MG63 (cell line): Measurements from ENCODE around the gene GASK1A. TPM values are rescaled to one million over a fixed set of nuclear protein-coding genes. Genes with fewer than 3 reads are reported as not detected.

Source experiments
- DNase-seq: peaks from one replicate; pipeline ENCODE4 v3.0.0-alpha.2; 2020
- H3K27me3 ChIP-seq: fragments of 250-450 bp; sonication (Bioruptor Pico); 2 replicates; pipeline ENCODE4 v1.5.1; 2020; ENCODE audit warnings: mild to moderate bottlenecking, moderate library complexity
- H3K36me3 ChIP-seq: fragments of 250-450 bp; sonication (Bioruptor Pico); 2 replicates; pipeline ENCODE4 v1.5.1; 2020; ENCODE audit warnings: mild to moderate bottlenecking, moderate library complexity
- H3K4me3 ChIP-seq: fragments of 250-450 bp; sonication (Bioruptor Pico); 2 replicates; pipeline ENCODE4 v1.5.1; 2020; ENCODE audit warnings: mild to moderate bottlenecking, moderate library complexity
- H3K9me3 ChIP-seq: fragments of 250-450 bp; sonication (Bioruptor Pico); 2 replicates; pipeline ENCODE4 v1.5.1; 2020; ENCODE audit warnings: mild to moderate bottlenecking, moderate library complexity
- total RNA-seq: library from RNA; depleted of rRNA; stranded (reverse); fragments of >200 nt; shearing (Covaris generic); gene quantifications from 2 replicates; pipeline ENCODE4 v1.2.3, GENCODE V29; 2014; ENCODE audit warnings: low replicate concordance

Gene GASK1A
- total RNA-seq, 1 experiment from 2014 or later: not detected

DNA sequence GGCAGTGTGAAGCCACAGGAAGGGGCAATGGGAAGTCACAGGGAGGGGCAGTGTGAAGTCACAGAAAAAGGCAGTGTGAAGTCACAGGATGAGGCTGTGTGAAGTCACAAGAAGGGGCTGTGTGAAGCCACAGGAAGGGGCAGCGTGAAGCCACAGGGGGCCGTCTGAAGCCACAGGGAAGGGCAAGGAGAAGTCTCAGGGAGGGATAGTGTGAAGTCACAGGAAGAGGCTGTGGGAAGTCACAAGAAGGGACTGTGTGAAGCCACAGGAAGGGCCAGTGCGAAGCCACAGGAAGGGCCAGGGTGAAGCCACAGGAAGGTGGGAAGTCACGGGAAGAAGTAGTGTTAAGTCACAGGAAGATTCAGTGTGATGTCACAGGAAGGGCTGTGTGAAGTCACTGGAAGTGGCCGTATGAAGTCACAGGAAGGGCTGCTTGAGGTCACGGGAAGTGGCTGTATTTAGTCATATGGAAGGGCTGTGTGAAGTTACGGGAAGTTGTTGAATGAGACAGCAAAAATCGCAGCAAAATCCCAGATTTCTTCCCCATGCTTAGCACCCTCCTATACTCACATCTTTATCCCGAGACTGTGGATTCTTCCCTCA, 38.6 kb downstream of the GASK1A start:
- Histone ChIP-seq H3K9me3 (no peaks in the 10 kb centered on the region), H3K27me3 (no peaks in the 10 kb centered on the region), H3K4me3 (no peak overlapping the region), H3K36me3 (no peaks in the 10 kb centered on the region)
- no peak for DNase-seq

DNA sequence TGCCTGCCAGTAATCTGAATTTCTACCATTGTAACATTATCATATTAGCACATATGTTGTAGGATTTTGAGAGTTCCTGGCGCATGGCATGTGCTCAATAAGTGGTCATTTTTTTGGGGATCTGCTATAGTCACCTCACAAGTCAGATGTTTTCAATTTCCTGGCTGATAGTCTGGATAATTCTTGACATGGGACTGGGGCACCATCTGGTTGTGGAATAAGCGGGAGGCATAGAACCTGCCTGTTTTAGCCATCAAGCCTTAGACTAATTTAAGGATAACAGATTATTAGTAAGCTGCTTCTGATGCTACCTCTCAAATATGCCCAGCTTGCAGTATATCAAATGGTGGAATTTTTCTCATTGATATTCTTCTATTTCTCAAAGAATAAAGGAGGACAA, 39.1 kb downstream of the GASK1A start:
- no peak for DNase-seq
- no peaks in the 10 kb centered on the region for H3K9me3 ChIP-seq
- H3K4me3 ChIP-seq: no peak overlapping the region
- no peaks in the 10 kb centered on the region for H3K36me3 ChIP-seq
- H3K27me3 ChIP-seq: no peaks in the 10 kb centered on the region

DNA sequence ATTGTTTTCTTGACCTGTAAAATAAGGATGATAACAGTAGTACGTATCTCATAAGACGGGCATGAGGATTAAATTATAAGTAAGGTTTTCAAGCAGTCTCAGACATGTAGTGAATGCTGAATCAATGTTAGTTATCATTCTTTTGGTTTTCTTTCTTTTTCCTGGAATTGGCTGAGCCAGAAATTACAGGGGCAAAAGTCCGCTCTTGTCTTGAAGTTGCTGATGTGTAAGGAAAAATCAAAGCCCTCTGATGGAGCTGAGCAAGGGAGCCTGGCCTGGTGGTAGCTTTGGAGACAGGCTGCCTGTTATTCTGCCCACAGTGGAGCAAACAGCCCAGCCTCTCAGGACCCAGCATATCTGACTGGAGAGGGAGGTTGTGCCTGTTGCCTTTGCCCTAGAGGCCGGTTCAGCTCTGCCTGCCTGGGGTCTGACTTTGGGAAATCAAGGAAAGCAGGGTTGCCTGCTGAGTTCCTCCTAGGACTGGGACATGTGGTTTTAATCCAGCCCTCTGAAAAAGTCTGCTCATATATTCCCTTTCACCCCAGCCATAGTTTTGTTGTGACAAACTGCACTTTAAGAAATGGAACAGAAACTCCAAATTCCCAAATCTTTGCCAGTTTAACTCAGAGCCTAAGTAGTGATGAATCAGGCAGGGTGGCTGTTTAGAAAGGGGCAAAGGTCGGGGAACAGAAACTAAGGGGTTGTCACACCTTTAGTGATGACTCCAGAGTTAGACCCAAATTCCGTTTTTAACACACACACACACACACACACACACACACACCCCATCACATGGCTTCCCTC, 40.1 kb downstream of the GASK1A start:
- H3K36me3 ChIP-seq: no peaks in the 10 kb centered on the region
- H3K9me3 ChIP-seq: no peaks in the 10 kb centered on the region
- DNase-seq: no peak
- H3K27me3 ChIP-seq: no peaks in the 10 kb centered on the region
- no peak overlapping the region for H3K4me3 ChIP-seq

DNA sequence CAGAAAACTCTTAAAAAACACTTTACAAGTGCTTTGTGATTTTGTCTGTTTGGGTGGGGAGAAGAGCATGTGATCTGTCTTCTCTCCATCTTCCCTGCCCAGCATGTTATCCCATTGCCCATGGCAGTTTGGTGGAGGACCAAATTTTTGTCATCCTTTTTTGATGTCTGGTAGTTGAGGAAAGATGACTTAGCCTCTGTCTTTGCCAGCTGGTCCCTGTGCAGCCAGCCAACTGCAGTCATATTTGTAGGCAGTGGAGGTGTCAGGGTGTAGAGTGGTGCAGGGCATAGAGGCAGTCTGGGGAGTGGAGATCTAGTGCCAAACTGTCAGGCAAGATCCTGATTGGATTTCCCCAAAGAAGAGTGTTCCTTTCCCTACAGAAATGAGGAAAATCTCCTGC, 40.7 kb downstream of the GASK1A start:
- Histone ChIP-seq H3K4me3 (no peak overlapping the region), H3K9me3 (no peaks in the 10 kb centered on the region), H3K27me3 (no peaks in the 10 kb centered on the region), H3K36me3 (no peaks in the 10 kb centered on the region)
- no peak for DNase-seq

DNA sequence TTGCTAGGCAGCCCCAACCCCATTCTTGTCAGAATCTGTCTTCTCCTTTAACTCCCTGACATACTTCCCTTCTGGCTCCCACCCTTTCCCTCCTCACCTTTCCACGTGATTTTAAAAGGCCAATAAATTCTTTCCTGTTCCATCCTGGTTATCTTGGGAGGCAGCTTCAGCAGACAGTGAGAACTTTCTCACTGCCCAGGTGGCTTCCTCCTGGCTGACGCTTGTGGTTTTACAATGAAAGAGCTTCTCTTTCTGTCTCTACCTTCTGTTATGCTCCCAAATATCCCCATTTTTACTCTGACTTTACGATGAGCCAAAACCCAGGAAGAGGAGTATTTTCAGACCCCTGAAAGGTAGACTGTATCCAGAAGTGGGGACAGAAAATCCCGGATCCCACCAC, 42.1 kb downstream of the GASK1A start:
- Histone ChIP-seq H3K36me3 (no peaks in the 10 kb centered on the region), H3K27me3 (no peaks in the 10 kb centered on the region), H3K9me3 (no peaks in the 10 kb centered on the region), H3K4me3 (no peak overlapping the region)
- no peak for DNase-seq

DNA sequence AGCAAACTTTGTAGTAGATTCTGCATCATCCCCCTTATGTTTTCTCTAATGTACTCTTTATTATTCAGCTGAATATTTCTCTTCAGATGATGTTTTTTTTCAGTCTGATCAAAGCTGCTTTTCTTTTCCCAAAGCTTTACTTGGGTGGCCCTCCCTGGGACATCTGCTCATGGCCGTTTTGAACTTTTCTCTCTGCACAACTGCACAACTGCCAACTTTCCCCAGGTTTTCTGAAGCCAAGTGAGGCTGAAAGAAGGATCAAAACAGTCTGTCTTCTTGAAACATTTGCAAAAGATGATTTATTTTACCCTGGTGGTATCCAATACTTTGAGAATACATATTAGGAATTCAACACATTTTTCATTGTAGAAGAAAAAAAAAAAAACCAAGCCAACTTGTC, 43.0 kb downstream of the GASK1A start:
- H3K27me3 ChIP-seq: no peaks in the 10 kb centered on the region
- no peaks in the 10 kb centered on the region for H3K9me3 ChIP-seq
- H3K36me3 ChIP-seq: no peaks in the 10 kb centered on the region
- DNase-seq: no peak
- no peak overlapping the region for H3K4me3 ChIP-seq

DNA sequence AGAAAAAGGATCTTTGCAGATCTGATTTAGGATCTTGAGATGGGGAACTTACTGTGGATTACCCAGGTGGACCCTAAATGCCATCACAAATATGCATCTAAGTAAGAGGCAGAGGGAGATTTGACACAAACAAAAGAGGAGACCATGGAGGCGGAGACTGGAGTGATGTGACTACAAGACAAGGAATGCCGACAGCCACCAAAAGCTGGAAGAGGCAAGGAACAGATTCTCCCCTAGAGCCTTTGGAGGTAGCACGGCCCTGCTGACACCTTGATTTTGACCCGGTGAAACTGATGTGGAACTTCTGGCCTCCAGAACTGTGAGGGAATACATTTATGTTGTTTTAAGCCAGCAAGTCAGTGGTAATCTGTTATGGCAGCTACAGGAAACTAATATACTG, 44.0 kb downstream of the GASK1A start:
- no peak for DNase-seq
- H3K9me3 ChIP-seq: no peaks in the 10 kb centered on the region
- no peak overlapping the region for H3K4me3 ChIP-seq
- no peaks in the 10 kb centered on the region for H3K27me3 ChIP-seq
- H3K36me3 ChIP-seq: no peaks in the 10 kb centered on the region

DNA sequence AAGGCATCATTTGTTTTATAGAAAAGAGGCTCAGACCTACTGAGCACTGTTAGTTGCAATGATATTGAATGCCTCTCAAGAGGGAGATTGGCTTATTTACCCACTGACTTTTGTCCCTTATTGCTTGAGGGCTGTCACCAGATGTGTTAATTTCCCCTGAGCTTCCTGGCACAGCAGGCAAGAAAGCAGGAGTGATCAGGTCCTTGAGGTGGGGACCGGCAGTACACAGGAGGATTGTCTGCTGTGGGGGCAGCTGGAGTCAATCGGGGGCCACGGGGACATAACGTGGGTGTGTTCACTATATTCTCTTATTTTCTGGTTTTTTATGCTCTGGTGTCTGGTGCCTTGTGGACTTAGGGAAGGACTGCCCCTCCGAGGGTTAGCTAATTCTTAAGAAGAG, 44.6 kb downstream of the GASK1A start:
- no peaks in the 10 kb centered on the region for H3K9me3 ChIP-seq

DNA sequence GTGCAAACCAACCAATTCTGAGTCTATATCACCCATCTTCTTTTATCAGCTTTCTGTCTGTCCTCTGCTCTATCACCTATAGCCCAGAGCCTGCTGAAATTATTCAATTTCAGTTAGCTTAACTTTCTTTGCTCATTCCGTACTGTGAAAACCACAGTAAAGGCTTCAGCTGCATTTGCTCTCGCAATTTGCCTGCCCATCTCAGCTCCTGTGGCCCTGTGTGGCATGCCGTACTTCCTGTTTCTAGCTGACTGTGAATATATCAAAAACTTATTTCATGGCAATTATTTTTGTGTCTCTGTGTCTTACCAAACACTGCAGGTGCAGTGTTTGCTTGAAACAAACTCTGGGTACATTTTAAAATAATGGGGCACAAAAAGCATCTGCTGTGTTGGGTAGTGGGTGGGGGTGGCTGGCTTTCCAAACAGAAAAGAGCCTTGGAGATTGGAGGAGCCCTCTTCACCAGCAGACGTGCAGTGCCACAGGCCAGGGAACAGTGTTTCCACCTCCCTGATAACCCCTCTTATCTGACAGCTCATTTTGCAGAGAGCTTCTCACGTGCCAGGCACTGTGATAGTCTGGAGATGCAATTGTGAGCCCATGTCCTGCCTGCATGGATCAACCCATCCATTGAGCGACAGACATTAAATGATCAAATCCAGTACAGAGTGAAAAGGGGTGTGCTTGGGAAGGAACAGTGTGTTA, 45.2 kb downstream of the GASK1A start:
- H3K9me3 ChIP-seq: no peaks in the 10 kb centered on the region
- no peaks in the 10 kb centered on the region for H3K36me3 ChIP-seq
- no peaks in the 10 kb centered on the region for H3K27me3 ChIP-seq
- DNase-seq: no peak
- H3K4me3 ChIP-seq: no peak overlapping the region

More for the DNA sequence above, 44.6 kb downstream of the GASK1A start:
- Histone ChIP-seq H3K36me3 (no peaks in the 10 kb centered on the region), H3K4me3 (no peak overlapping the region), H3K27me3 (no peaks in the 10 kb centered on the region)
- DNase-seq: no peak

DNA sequence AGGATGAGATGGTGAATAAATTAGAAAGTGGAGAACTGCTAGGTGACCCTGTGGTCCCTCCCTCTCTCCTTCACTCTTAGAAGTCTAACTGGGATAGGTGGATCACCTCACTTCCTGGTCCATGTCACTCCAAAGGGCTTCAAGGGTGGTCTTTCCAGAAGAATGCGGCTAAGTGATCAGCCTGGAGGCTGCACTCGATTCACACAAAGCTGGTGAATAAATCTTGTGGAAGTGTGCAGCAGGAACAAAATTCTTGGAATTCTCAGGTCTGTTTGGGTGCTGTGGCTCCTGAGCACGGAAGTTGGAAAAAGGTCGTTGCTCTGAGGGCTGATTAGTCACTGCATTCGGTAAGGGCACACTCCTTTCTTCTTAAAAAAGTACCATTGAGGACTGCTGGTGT, 46.3 kb downstream of the GASK1A start:
- DNase-seq: no peak
- no peaks in the 10 kb centered on the region for H3K27me3 ChIP-seq
- no peak overlapping the region for H3K4me3 ChIP-seq
- no peaks in the 10 kb centered on the region for H3K9me3 ChIP-seq
- no peaks in the 10 kb centered on the region for H3K36me3 ChIP-seq

DNA sequence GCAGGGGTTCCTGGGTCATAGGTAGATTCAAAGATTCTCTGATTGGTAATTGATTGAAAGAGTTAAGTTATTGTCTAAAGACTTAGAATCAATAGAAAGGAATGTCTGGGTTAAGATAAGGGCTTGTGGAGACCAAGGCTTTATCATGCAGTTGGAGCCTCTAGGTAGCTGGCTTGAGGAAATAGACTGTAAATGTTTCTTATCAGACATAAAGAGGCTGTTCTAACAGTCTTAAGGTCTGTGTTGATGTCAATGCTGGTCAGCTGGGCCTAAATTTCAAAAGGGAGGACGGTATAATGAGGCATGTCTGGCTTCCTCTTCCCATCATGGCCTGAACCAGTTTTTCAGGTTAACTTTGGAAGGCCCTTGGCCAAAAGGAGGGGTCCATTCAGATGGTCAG, 48.9 kb downstream of the GASK1A start:
- Histone ChIP-seq H3K4me3 (no peak overlapping the region), H3K9me3 (no peaks in the 10 kb centered on the region), H3K36me3 (no peaks in the 10 kb centered on the region), H3K27me3 (no peaks in the 10 kb centered on the region)
- DNase-seq: no peak

DNA sequence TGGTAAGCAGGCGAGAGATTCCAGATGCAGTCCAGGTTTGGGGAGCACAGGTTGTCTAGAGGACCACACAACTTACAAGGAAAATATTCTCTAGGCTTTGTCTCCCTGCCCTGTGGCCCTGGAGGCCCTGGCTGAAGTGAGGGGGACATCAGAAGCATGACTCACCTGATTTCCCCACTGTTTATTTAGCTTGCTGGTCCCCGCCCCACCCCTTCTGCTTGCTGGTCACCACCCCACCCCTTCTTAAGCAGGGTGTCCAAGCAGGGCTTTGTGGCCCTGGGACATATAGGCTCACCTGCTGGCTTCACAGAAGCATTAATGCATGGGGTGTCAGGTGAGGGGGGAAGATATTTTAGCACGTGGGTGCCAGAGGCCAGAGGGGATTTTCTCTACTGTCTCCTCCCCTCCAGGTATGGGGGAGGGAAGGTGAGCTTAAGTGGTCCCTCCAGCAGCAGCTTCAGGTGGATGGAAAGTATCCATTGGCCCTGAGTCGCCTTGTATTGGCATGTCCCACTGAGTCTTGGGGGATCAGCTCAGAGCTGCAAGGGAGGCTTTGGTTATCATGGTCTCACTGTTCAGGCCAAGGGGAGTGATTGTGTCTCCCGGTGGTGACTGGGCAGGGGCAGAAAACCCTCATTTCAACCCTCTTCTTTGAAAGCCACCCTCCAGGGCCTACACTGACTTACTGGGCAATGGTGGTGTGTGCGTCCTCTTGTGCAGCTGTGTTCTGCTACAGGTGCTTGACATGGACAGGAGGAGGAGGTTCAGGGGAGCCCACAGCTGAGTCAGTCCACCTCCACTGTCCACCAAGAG, 49.8 kb downstream of the GASK1A start:
- DNase-seq: no peak
- Histone ChIP-seq H3K27me3 (no peaks in the 10 kb centered on the region), H3K9me3 (no peaks in the 10 kb centered on the region), H3K4me3 (no peak overlapping the region), H3K36me3 (no peaks in the 10 kb centered on the region)

DNA sequence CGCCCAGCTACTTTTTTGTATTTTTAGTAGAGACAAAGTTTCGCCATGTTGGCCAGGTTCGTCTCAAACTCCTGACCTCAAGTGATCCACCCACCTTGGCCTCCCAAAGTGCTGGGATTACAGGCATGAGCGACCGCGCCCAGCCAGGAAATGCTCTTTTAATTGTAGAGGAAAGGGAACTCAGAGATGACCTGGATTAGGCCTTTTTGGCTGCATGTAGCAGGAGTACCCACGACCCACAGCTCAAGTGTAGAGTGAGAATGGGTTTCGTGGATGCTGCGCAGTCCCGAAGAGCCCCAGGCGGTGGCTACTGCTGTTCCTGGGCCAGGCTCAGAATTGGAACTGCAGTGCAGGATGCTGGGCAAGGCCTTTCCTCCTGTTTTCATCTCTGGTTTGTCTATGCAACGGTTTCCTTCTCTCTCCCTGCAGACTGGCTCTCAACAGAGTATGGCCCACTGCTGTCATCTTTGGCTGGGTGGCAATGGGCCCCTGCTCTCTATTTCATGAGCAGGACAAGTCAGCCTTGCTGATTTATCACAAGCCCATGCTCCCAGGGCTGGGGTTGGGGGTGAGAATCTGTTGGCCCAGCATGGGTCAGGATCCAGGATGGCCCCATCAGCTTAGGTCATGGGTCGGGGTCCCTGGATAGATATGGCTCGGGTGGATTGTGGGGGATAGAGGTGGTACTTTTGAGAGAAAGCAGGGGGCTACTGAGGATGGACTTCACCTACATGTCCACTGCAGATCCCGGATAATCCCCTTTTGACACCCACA, 51.2 kb downstream of the GASK1A start:
- Histone ChIP-seq H3K9me3 (no peaks in the 10 kb centered on the region), H3K27me3 (no peaks in the 10 kb centered on the region), H3K4me3 (no peak overlapping the region), H3K36me3 (no peaks in the 10 kb centered on the region)
- DNase-seq: no peak

DNA sequence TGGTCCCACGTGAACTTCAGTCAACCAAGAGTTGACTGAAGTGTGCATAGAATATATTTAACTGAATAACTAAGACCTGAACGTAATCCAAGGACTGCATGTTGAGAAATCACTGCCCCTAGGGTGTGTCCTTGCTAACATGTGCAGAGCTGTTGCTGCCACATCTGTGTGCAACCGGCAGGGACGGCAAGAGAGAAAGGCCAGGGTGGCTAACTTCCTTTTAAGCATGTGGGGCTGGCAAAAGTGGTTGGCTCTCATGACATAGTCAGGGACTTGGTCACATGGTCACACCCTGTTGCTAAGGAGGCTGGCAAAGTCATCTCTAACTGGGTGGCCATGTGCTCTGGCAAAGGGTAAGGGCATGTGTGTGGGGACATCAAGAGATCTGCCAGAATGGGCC, 52.4 kb downstream of the GASK1A start:
- no peaks in the 10 kb centered on the region for H3K36me3 ChIP-seq
- H3K27me3 ChIP-seq: no peaks in the 10 kb centered on the region
- DNase-seq: no peak
- H3K9me3 ChIP-seq: no peaks in the 10 kb centered on the region
- H3K4me3 ChIP-seq: no peak overlapping the region

DNA sequence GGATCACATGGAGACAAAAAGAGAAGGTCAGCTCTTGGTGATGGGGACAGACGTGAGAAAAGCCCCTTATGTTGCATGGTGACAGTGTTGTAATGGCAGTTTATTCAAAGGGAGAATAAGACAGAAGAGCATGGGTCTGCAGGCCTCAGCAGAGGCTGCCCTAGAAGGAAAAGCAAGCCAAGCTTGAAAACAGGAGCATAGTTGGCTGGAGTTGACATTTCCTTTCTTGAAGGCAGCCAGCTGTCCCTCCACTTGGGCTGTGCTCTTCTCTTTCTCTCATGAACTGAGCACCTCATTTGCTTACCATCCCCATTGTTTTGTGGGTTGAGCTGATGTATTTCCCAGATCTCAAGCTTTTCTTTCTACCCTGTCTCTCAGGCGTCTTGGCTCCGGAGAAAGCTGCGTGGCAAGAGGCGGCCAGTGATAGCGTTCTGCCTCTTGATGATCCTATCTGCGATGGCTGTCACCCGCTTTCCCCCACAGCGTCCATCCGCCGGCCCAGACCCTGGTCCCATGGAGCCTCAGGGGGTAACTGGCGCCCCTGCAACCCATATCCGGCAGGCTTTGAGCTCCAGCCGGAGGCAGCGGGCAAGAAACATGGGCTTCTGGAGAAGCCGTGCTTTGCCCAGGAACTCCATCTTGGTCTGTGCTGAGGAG, 52.9 kb downstream of the GASK1A start:
- no peak overlapping the region for H3K4me3 ChIP-seq
- DNase-seq: no peak
- H3K36me3 ChIP-seq: no peaks in the 10 kb centered on the region
- no peaks in the 10 kb centered on the region for H3K27me3 ChIP-seq
- no peaks in the 10 kb centered on the region for H3K9me3 ChIP-seq
